H9 (cell line): ENCODE data around the gene TPTE2. TPM values are rescaled to one million over a fixed set of nuclear protein-coding genes. Genes with fewer than 3 reads are reported as not detected.

Experiments
- DNase-seq: peaks from one replicate; pipeline ENCODE4 v3.0.0-alpha.2; 2017
- H2AFZ ChIP-seq: one replicate; pipeline ENCODE4 v1.6.1; 2013; ENCODE audit warnings: mild to moderate bottlenecking, low read length, control low read depth, moderate library complexity
- H2AK5ac ChIP-seq: 2 replicates; pipeline ENCODE4 v1.6.1; 2013; ENCODE audit warnings: low read length, control low read depth, mixed read lengths; ENCODE audit not compliant: insufficient read length
- H2BK120ac ChIP-seq: one replicate; pipeline ENCODE4 v1.6.1; 2013; ENCODE audit warnings: low read depth, mild to moderate bottlenecking, low read length, control low read depth, inconsistent platforms; ENCODE audit not compliant: poor library complexity, severe bottlenecking
- H2BK12ac ChIP-seq: 2 replicates; pipeline ENCODE4 v1.6.1; 2013; ENCODE audit warnings: low read length, control low read depth, mixed read lengths, low read depth; ENCODE audit not compliant: insufficient read length
- H2BK15ac ChIP-seq: 2 replicates; pipeline ENCODE4 v1.6.1; 2013; ENCODE audit warnings: low read depth, low read length, control low read depth
- H2BK20ac ChIP-seq: one replicate; pipeline ENCODE4 v1.6.1; 2013; ENCODE audit warnings: low read depth, mild to moderate bottlenecking, low read length, control low read depth, inconsistent platforms; ENCODE audit not compliant: poor library complexity, severe bottlenecking
- H2BK5ac ChIP-seq: 2 replicates; pipeline ENCODE4 v1.6.1; 2013; ENCODE audit warnings: low read length, control low read depth, mixed read lengths; ENCODE audit not compliant: insufficient read length
- H3K14ac ChIP-seq: 2 replicates; pipeline ENCODE4 v1.6.1; 2013; ENCODE audit warnings: low read length, control low read depth; ENCODE audit not compliant: insufficient read depth
- H3K18ac ChIP-seq: 2 replicates; pipeline ENCODE4 v1.6.1; 2013; ENCODE audit warnings: low read depth, mild to moderate bottlenecking, mixed read lengths, low read length, control low read depth; ENCODE audit not compliant: insufficient read length
- H3K23ac ChIP-seq: 2 replicates; pipeline ENCODE4 v1.6.1; 2013; ENCODE audit warnings: low read length, control low read depth, mixed read lengths, low read depth; ENCODE audit not compliant: insufficient read length
- H3K23me2 ChIP-seq: 2 replicates; pipeline ENCODE4 v1.6.1; 2013; ENCODE audit warnings: low read depth, mild to moderate bottlenecking, mixed read lengths, low read length, control low read depth; ENCODE audit not compliant: insufficient read length, poor library complexity, severe bottlenecking
- H3K27ac ChIP-seq: 2 replicates; pipeline ENCODE4 v1.5.1; 2013; ENCODE audit warnings: low read length, control low read depth, mixed read lengths, low read depth; ENCODE audit not compliant: insufficient read length
- H3K27me3 ChIP-seq: 2 replicates; pipeline ENCODE4 v1.6.1; 2013; ENCODE audit warnings: low read length, control low read depth, inconsistent platforms; ENCODE audit not compliant: insufficient read depth
- H3K4ac ChIP-seq: 2 replicates; pipeline ENCODE4 v1.6.1; 2013; ENCODE audit warnings: low read depth, mild to moderate bottlenecking, control low read depth, inconsistent platforms, low read length, moderate library complexity
- H3K4me1 ChIP-seq: 2 replicates; pipeline ENCODE4 v1.6.1; 2013; ENCODE audit warnings: low read length, control low read depth, inconsistent platforms; ENCODE audit not compliant: insufficient read depth
- H3K4me2 ChIP-seq: 2 replicates; pipeline ENCODE4 v1.6.1; 2013; ENCODE audit warnings: low read length, control low read depth, mixed read lengths; ENCODE audit not compliant: insufficient read length, insufficient read depth
- H3K56ac ChIP-seq: 2 replicates; pipeline ENCODE4 v1.6.1; 2013; ENCODE audit warnings: low read depth, mild to moderate bottlenecking, mixed read lengths, low read length, control low read depth; ENCODE audit not compliant: insufficient read length
- H3K79me1 ChIP-seq: 2 replicates; pipeline ENCODE4 v1.6.1; 2013; ENCODE audit warnings: low read depth, mild to moderate bottlenecking, moderate library complexity, low read length, control low read depth, inconsistent platforms; ENCODE audit not compliant: insufficient read depth, poor library complexity, severe bottlenecking
- H3K79me2 ChIP-seq: 2 replicates; pipeline ENCODE4 v1.6.1; 2013; ENCODE audit warnings: low read length, control low read depth, inconsistent platforms; ENCODE audit not compliant: insufficient read depth
- H3K9ac ChIP-seq: 2 replicates; pipeline ENCODE4 v1.6.1; 2013; ENCODE audit warnings: low read length, control low read depth, mixed read lengths; ENCODE audit not compliant: insufficient read length; ENCODE audit errors: extremely low read depth
- H3K9me3 ChIP-seq: one replicate; pipeline ENCODE4 v1.6.1; 2013; ENCODE audit warnings: low read depth, low read length, inconsistent platforms; ENCODE audit not compliant: control insufficient read depth
- H3T11ph ChIP-seq: one replicate; pipeline ENCODE4 v1.6.1; 2013; ENCODE audit warnings: mild to moderate bottlenecking, low read length, control low read depth, inconsistent platforms
- H4K20me1 ChIP-seq: one replicate; pipeline ENCODE4 v1.6.1; 2013; ENCODE audit not compliant: control insufficient read depth, insufficient read length, insufficient read depth
- H4K5ac ChIP-seq: 2 replicates; pipeline ENCODE4 v1.6.1; 2013; ENCODE audit warnings: low read depth, mild to moderate bottlenecking, mixed read lengths, low read length, control low read depth; ENCODE audit not compliant: insufficient read length
- H4K8ac ChIP-seq: replicated peaks from 2 replicates; pipeline ENCODE4 v1.6.1; 2013; ENCODE audit warnings: low read length, control low read depth, mixed read lengths, low read depth; ENCODE audit not compliant: insufficient read length
- H4K91ac ChIP-seq: 2 replicates; pipeline ENCODE4 v1.6.1; 2013; ENCODE audit warnings: low read depth, mild to moderate bottlenecking, moderate library complexity, mixed read lengths, low read length, control low read depth; ENCODE audit not compliant: insufficient read length
- H3K27ac Mint-ChIP-seq, 3 experiments: 2 replicates in 2 of 3; 3 replicates in 1 of 3; pipeline ENCODE4 v1.8.0; 2020 to 2021; ENCODE audit warnings: mixed read lengths in 3 of 3, mild to moderate bottlenecking in 1 of 3, moderate library complexity in 1 of 3
- H3K27me3 Mint-ChIP-seq: 2 replicates; pipeline ENCODE4 v1.8.0; 2021; ENCODE audit warnings: low read depth, mild to moderate bottlenecking, moderate library complexity, mixed read lengths
- H3K36me3 Mint-ChIP-seq, 3 experiments: 2 replicates in 2 of 3; 3 replicates in 1 of 3; pipeline ENCODE4 v1.8.0; 2020 to 2021; ENCODE audit warnings: low read depth in 3 of 3, mixed read lengths in 3 of 3; ENCODE audit not compliant: insufficient read depth in 1 of 3
- H3K4me1 Mint-ChIP-seq, 2 experiments: 2 replicates each; pipeline ENCODE4 v1.8.0; 2020; ENCODE audit warnings: mixed read lengths in 2 of 2
- H3K4me3 Mint-ChIP-seq, 2 experiments: 2 replicates in 1 of 2; 3 replicates in 1 of 2; pipeline ENCODE4 v1.8.0; 2020 to 2021; ENCODE audit warnings: mild to moderate bottlenecking in 2 of 2, mixed read lengths in 2 of 2, moderate library complexity in 1 of 2
- H3K9me3 Mint-ChIP-seq, 2 experiments: 2 replicates in 1 of 2; 3 replicates in 1 of 2; pipeline ENCODE4 v1.8.0; 2020; ENCODE audit warnings: mild to moderate bottlenecking in 2 of 2, mixed read lengths in 2 of 2, moderate library complexity in 1 of 2
- CTCF ChIP-seq: fragments of 200-600 bp; sonication (generic); conservative IDR thresholded peaks from 3 replicates; pipeline ENCODE4 v1.8.0; 2021; ENCODE audit warnings: antibody characterized with exemption, mild to moderate bottlenecking
- WGBS: extraction: QIAGEN DNeasy Blood & Tissue Kit; methylation state at CpG from one replicate; pipeline ENCODE4 v1.1.7; 2013; ENCODE audit warnings: missing lambda C conversion rate, low lambda C conversion rate, mixed read lengths; ENCODE audit not compliant: insufficient read length; ENCODE audit errors: extremely low coverage; 5-methylcytosine and 5-hydroxymethylcytosine counted together
- total RNA-seq: library from RNA; stranded (reverse); gene quantifications from 2 replicates; pipeline ENCODE4 v1.2.1, GENCODE V29; 2021

The TPTE2 gene
- total RNA-seq, 1 experiment from 2014 or later: not detected

- Histone ChIP-seq H4K20me1 (no peaks in the 10 kb centered on the region), H4K91ac (no peak overlapping the region), H3K9me3 (peaks cover 9% of the 10 kb centered on the region), H3K27ac (no peak overlapping the region), H2AFZ (no peak overlapping the region), H2BK15ac (no peak overlapping the region), H3K79me1 (no peaks in the 10 kb centered on the region), H3K9ac (no peak overlapping the region), H3K27me3 (no peaks in the 10 kb centered on the region), H4K8ac (no peak overlapping the region), H3K79me2 (no peaks in the 10 kb centered on the region), H4K5ac (no peak overlapping the region), H2BK12ac (no peak overlapping the region), H3K4ac (no peak overlapping the region), H3K14ac (no peak overlapping the region), H2BK120ac (no peak overlapping the region), H2AK5ac (no peak overlapping the region), H3K56ac (no peak overlapping the region), H3K23ac (no peak overlapping the region), H3T11ph (no peak overlapping the region), H3K23me2 (no peaks in the 10 kb centered on the region), H2BK5ac (no peak overlapping the region), H3K4me1 (no peaks in the 10 kb centered on the region), H3K4me2 (no peak overlapping the region), H2BK20ac (no peak overlapping the region), H3K18ac (no peak overlapping the region)
- H3K4me3 Mint-ChIP-seq: no peak overlapping the region
- H3K4me1 Mint-ChIP-seq: no peaks in the 10 kb centered on the region
- DNase-seq: no peak
- no peak for TF ChIP-seq CTCF
- H3K27me3 Mint-ChIP-seq: peaks cover 6% of the 10 kb centered on the region; the same call in 1 of the 2 replicates
- peaks cover 62 to 84% of the 10 kb centered on the region in 2 experiments for H3K9me3 Mint-ChIP-seq
- H3K36me3 Mint-ChIP-seq: peaks cover 0 to 20% (median 0%) of the 10 kb centered on the region in 3 experiments; a peak in 2 of 7 replicates
- no CpG with 5 or more reads among the region's 1 CpG for WGBS
- no peak overlapping the region for H3K27ac Mint-ChIP-seq
These were observed 31.4 kb upstream of the TPTE2 start for GRCh38 chr13:19592657-19593180.
